ENCODE measurements around the gene ADRA2A.

Gene ADRA2A

GRCh38 chr10:111109501-111110242, 32.8 kb downstream of the ADRA2A start:
- DNase-seq (ENCODE audit: low read depth) = no peak

- DNase-seq (ENCODE audit: low read depth) = no peak
Measured at GRCh38 chr10:111110771-111111170, 33.9 kb downstream of the ADRA2A start.

GRCh38 chr10:111112333-111112732, 35.5 kb downstream of the ADRA2A start:
- DNase-seq (ENCODE audit: low read depth) = no peak

- no peak for DNase-seq (ENCODE audit: low read depth)
Measured at GRCh38 chr10:111113238-111113960, 36.6 kb downstream of the ADRA2A start.

GRCh38 chr10:111113961-111114757, 37.3 kb downstream of the ADRA2A start:
- no peak for DNase-seq (ENCODE audit: low read depth)

- DNase-seq (ENCODE audit: low read depth) = no peak
Measured at GRCh38 chr10:111114758-111115500, 38.1 kb downstream of the ADRA2A start.

- no peak for DNase-seq (ENCODE audit: low read depth)
Measured at GRCh38 chr10:111116211-111116610, 39.4 kb downstream of the ADRA2A start.

- DNase-seq (ENCODE audit: low read depth) = no peak
Measured at GRCh38 chr10:111116762-111117445, 40.1 kb downstream of the ADRA2A start.

GRCh38 chr10:111117528-111118277, 40.9 kb downstream of the ADRA2A start:
- no peak for DNase-seq (ENCODE audit: low read depth)

GRCh38 chr10:111118758-111119157, 41.9 kb downstream of the ADRA2A start:
- no peak for DNase-seq (ENCODE audit: low read depth)

- no peak for DNase-seq (ENCODE audit: low read depth)
Measured at GRCh38 chr10:111119637-111120036, 42.8 kb downstream of the ADRA2A start.

GRCh38 chr10:111122127-111122526, 45.3 kb downstream of the ADRA2A start:
- DNase-seq (ENCODE audit: low read depth) = no peak

- DNase-seq (ENCODE audit: low read depth) = no peak
Measured at GRCh38 chr10:111123883-111124282, 47.1 kb downstream of the ADRA2A start.

GRCh38 chr10:111125102-111125501, 48.3 kb downstream of the ADRA2A start:
- DNase-seq (ENCODE audit: low read depth) = no peak

- DNase-seq (ENCODE audit: low read depth) = no peak
Measured at GRCh38 chr10:111126077-111126476, 49.2 kb downstream of the ADRA2A start.

GRCh38 chr10:111127081-111127848, 50.4 kb downstream of the ADRA2A start:
- DNase-seq (ENCODE audit: low read depth) = no peak

- no peak for DNase-seq (ENCODE audit: low read depth)
Measured at GRCh38 chr10:111128331-111129180, 51.7 kb downstream of the ADRA2A start.

GRCh38 chr10:111129363-111129762, 52.5 kb downstream of the ADRA2A start:
- DNase-seq (ENCODE audit: low read depth) = no peak

- DNase-seq (ENCODE audit: low read depth) = no peak
Measured at GRCh38 chr10:111130471-111130870, 53.6 kb downstream of the ADRA2A start.

Data from stimulated activated CD8-positive, alpha-beta memory T cell treated with anti-CD3 and anti-CD28 coated beads, Interleukin-12 subunit alpha, Interleukin-12 subunit beta, amount 100 ng/mL, for 1 hour (primary cell).